ENCODE measurements around the gene PEPD. TPM values are rescaled to one million over a fixed set of nuclear protein-coding genes. Genes with fewer than 3 reads are reported as not detected.

The PEPD gene
- total RNA-seq, 2 experiments from 2014 or later, result 23.5 to 26.2 TPM

GRCh38 chr19:33530296-33530695 is 8.7 kb upstream of the PEPD start:
- Mint-ChIP-seq H3K36me3 (no peaks in the 10 kb centered on the region), H3K4me1 (no peaks in the 10 kb centered on the region), H3K27me3 (peaks cover 6% of the 10 kb centered on the region), H3K27ac (no peak overlapping the region), H3K9me3 (no peaks in the 10 kb centered on the region), H3K4me3 (no peak overlapping the region)
- DNase-seq (no peak), ATAC-seq (ENCODE audit: low read depth) (no peak)
- POLR2A ChIA-PET, result no interaction called here

GRCh38 chr19:33529094-33529676 is 7.6 kb upstream of the PEPD start:
- Mint-ChIP-seq H3K4me1 (no peaks in the 10 kb centered on the region), H3K9me3 (no peaks in the 10 kb centered on the region), H3K36me3 (no peaks in the 10 kb centered on the region), H3K27ac (no peak overlapping the region), H3K27me3 (peaks cover 6% of the 10 kb centered on the region), H3K4me3 (no peak overlapping the region)
- DNase-seq, result no peak
- POLR2A ChIA-PET, result no interaction called here
- ATAC-seq (ENCODE audit: low read depth), result no peak

GRCh38 chr19:33528404-33528803 is 6.8 kb upstream of the PEPD start:
- ATAC-seq (ENCODE audit: low read depth), result no peak
- H3K4me1 Mint-ChIP-seq, result no peaks in the 10 kb centered on the region
- POLR2A ChIA-PET, result no interaction called here
- H3K36me3 Mint-ChIP-seq, result no peaks in the 10 kb centered on the region
- H3K27ac Mint-ChIP-seq, result no peak overlapping the region
- peaks cover 6% of the 10 kb centered on the region for H3K27me3 Mint-ChIP-seq
- DNase-seq, result no peak
- no peak overlapping the region for H3K4me3 Mint-ChIP-seq
- H3K9me3 Mint-ChIP-seq, result no peaks in the 10 kb centered on the region

DNA sequence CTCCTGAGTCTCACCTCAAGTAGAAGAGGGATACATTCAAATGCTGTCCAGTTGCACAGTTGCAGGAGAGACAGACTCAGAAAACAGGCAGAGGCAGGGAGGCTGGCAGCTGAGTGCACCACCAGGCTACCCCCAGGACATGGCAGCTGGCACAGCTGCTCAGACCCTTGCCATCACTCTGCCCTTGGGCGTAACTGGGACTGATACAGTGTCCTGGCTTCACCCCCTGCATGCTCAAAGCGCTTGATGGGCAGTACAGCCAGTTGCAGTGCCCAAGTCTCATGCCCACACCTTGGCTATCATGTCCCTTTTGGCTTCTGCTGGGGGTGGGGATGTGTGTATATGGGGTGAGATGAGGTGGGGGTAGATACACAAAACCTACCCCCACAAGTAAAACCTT is 5.5 kb upstream of the PEPD start:
- no peaks in the 10 kb centered on the region for H3K9me3 Mint-ChIP-seq
- ATAC-seq (ENCODE audit: low read depth) (no peak), DNase-seq (no peak)
- no peaks in the 10 kb centered on the region for H3K36me3 Mint-ChIP-seq
- no peak overlapping the region for H3K4me3 Mint-ChIP-seq
- H3K27me3 Mint-ChIP-seq, result peaks cover 6% of the 10 kb centered on the region
- H3K4me1 Mint-ChIP-seq, result peaks cover 9% of the 10 kb centered on the region
- POLR2A ChIA-PET, result no interaction called here
- H3K27ac Mint-ChIP-seq, result no peak overlapping the region

DNA sequence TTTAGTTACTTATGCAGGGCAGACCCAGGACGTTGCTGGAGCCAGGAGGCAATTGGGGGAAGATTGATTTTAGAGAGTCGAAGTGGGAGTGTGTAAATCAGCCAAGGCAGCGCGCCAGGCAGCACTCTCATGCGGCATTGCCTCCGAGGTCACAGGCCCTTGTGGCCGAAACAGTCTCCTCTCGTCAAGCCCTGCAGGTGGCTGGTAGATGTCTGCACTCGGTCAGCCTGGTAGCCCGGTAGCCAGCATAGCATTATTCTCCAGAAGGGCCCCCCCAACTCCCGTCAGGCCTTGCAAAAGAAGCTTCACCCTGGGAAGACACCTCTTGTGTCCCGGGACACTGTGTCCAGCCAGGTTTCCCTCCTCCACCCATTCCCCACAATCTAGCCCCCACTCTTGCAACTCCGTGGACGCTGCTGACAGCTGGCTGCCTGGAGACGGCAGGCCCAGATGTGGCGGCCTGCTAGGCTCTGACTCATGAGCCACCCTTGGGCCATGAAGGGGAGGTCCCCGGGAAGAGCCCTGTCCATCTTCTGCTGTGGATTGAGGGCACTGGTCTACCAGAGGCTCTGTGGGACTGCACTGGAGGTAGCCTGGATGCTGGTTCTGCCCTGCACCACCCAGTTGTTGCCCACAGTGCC is 2.6 kb upstream of the PEPD start:
- H3K27ac Mint-ChIP-seq, result no peak overlapping the region
- no peak for DNase-seq
- H3K27me3 Mint-ChIP-seq, result no peaks in the 10 kb centered on the region
- ATAC-seq (ENCODE audit: low read depth), result no peak
- H3K4me1 Mint-ChIP-seq, result peaks cover 22% of the 10 kb centered on the region
- H3K36me3 Mint-ChIP-seq, result no peaks in the 10 kb centered on the region
- H3K4me3 Mint-ChIP-seq, result no peak overlapping the region
- no peaks in the 10 kb centered on the region for H3K9me3 Mint-ChIP-seq
- POLR2A ChIA-PET, result no interaction called here

- H3K4me3 Mint-ChIP-seq, result peak overlapping the region; percentile 45
- DNase-seq, result no peak
- no peaks in the 10 kb centered on the region for H3K36me3 Mint-ChIP-seq
- POLR2A ChIA-PET, result no interaction called here
- H3K27me3 Mint-ChIP-seq, result no peaks in the 10 kb centered on the region
- peaks cover 22% of the 10 kb centered on the region for H3K4me1 Mint-ChIP-seq
- ATAC-seq (ENCODE audit: low read depth), result no peak
- H3K9me3 Mint-ChIP-seq, result no peaks in the 10 kb centered on the region
- H3K27ac Mint-ChIP-seq, result no peak overlapping the region
Observed at GRCh38 chr19:33523167-33523566, 1.6 kb upstream of the PEPD start.

- Mint-ChIP-seq H3K27me3 (no peaks in the 10 kb centered on the region), H3K27ac (no peak overlapping the region), H3K9me3 (no peaks in the 10 kb centered on the region), H3K4me1 (peaks cover 22% of the 10 kb centered on the region), H3K36me3 (no peaks in the 10 kb centered on the region), H3K4me3 (peak overlapping the region; percentile 82)
- ATAC-seq (ENCODE audit: low read depth) (no peak), DNase-seq (no peak)
- POLR2A ChIA-PET, result no interaction called here
Observed at GRCh38 chr19:33522371-33522662, 726 bp upstream of the PEPD start.

DNA sequence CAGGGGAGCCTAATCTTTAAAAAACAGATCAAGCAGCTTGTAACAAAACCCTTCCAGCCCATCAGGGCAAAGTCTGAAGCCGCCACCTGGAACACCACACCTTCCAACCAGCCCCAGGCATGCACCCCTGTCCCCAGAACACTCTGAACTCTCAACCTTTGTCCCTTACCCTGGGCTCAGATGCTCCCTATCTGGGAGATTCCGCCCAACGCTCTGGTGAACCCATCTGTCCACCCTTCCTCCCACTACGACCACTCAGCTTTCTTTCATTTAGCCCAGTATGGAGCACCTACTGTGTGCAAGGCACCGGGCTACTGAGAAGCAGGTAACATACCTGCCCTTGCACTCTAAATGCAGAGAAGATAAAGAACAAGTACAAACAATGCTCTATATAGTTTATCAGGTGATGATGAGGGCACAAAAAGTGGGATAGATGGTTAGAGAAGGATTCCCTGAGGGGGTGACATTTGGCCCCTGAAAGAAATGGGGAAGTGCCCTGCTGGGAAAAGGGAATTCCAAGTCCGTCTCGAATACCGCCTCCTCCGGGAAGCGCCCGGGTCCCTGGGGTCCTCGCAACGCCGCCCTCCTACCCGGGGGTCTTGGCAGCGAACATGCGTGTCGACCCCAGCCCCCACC is 629 bp downstream of the PEPD start:
- H3K4me1 Mint-ChIP-seq, result peaks cover 22% of the 10 kb centered on the region
- peak overlapping the region; percentile 32 for H3K27ac Mint-ChIP-seq
- peak overlapping the region; percentile 82 for H3K4me3 Mint-ChIP-seq
- H3K9me3 Mint-ChIP-seq, result no peaks in the 10 kb centered on the region
- no peaks in the 10 kb centered on the region for H3K36me3 Mint-ChIP-seq
- no peak for ATAC-seq (ENCODE audit: low read depth)
- no peaks in the 10 kb centered on the region for H3K27me3 Mint-ChIP-seq
- DNase-seq, result no peak
- POLR2A ChIA-PET, result no interaction called here

DNA sequence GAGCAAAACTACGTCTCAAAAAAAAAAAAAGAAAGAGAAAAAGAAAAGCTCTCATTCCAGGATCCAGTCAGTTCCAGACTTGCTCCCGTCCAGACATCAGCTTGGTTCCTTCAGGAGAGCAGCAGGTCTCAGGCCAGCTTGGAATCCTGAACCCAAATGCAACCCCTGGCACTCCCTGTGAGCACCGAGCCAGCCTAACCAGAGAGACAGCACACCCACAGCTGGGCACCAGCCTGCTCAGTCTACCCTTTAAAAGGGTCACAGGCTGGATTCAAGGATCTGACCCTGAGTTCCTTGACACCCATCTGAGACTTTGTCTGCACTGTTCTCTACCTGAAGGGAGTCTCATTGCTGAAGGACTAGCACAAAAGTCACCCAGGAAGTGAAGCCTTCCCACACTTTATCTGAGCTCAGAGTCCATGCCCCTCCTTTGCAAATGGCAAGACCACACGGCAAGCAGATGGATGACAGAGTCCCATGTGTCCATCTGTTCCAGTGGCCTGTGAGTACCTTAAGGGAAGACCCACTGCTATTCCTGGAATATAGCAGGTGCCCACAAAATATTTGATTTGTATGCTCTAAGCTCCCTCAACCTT is 1.4 kb downstream of the PEPD start:
- H3K4me1 Mint-ChIP-seq, result peaks cover 22% of the 10 kb centered on the region
- POLR2A ChIA-PET, result no interaction called here
- DNase-seq (no peak), ATAC-seq (ENCODE audit: low read depth) (no peak)
- H3K27ac Mint-ChIP-seq, result no peak overlapping the region
- no peaks in the 10 kb centered on the region for H3K9me3 Mint-ChIP-seq
- H3K27me3 Mint-ChIP-seq, result no peaks in the 10 kb centered on the region
- H3K4me3 Mint-ChIP-seq, result peak overlapping the region; percentile 82
- H3K36me3 Mint-ChIP-seq, result no peaks in the 10 kb centered on the region

DNA sequence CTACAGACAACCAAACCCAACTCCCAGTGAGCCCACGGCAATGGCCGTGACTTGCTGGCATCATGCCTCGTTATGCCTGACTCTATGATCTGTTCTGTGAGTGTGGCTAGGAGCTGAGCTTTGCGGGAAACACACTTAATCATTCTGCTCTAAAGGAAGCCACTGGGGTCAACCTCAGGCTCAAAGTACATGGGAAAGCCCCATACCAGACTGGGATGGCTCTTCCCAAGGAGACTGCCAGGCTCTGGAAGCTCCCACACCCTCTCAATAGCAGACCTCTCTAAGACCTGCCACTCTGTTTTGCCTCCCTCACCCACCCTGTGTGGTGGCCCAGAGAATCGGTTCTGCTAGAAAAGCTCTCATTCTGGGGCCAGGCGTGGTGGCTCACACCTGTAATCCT is 2.2 kb downstream of the PEPD start:
- Mint-ChIP-seq H3K36me3 (no peaks in the 10 kb centered on the region), H3K4me3 (no peak overlapping the region), H3K9me3 (no peaks in the 10 kb centered on the region), H3K27me3 (no peaks in the 10 kb centered on the region), H3K27ac (no peak overlapping the region), H3K4me1 (peaks cover 25% of the 10 kb centered on the region)
- POLR2A ChIA-PET, result no interaction called here
- ATAC-seq (ENCODE audit: low read depth) (no peak), DNase-seq (no peak)

DNA sequence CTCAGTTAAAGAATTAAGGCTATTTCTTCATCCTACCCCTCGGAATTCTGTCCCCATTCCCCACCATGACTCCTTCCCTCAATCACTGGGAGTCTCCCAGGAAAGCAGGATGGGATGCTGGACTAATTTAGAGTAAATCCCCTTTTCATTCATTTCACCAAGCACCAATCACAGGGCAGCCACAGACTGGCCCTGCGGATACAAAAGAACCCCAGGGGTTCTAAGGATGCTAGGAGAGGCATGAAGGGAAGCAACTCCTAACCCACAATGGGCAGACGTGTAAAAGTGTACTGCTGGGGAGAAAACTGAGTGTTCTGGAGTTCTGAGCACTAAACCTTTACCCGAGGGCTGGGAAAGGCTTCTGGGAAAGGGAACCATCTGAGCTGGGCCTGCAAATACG is 3.0 kb downstream of the PEPD start:
- Mint-ChIP-seq H3K27ac (no peak overlapping the region), H3K9me3 (no peaks in the 10 kb centered on the region), H3K4me3 (no peak overlapping the region), H3K36me3 (no peaks in the 10 kb centered on the region), H3K4me1 (peaks cover 25% of the 10 kb centered on the region), H3K27me3 (no peaks in the 10 kb centered on the region)
- ATAC-seq (ENCODE audit: low read depth) (no peak), DNase-seq (no peak)
- POLR2A ChIA-PET, result no interaction called here

DNA sequence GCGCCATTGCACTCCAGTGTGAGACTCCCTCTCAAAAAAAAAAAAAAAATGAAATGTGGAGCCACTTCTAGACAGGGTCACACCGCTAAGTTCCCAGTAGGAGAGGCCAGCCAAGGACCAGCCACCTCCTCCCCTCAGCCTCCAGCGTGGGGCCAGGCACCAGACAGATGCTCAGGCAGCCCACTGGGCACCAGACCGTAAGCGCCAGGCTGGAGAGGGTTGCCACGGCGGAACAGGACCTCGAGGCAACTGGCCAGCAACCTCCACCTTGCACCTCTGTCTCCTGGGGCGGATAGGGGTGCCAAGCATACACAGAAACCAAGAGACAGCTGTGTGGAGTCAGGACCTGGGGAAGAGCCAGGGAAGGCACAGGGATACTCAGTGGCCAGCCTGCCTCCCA is 3.7 kb downstream of the PEPD start:
- no peak overlapping the region for H3K4me3 Mint-ChIP-seq
- ATAC-seq (ENCODE audit: low read depth), result no peak

GRCh38 chr19:33515921-33516320 is 5.7 kb downstream of the PEPD start:
- ATAC-seq (ENCODE audit: low read depth) (no peak), DNase-seq (no peak)
- no peaks in the 10 kb centered on the region for H3K9me3 Mint-ChIP-seq
- H3K4me3 Mint-ChIP-seq, result no peak overlapping the region
- peaks cover 12% of the 10 kb centered on the region for H3K4me1 Mint-ChIP-seq
- no peaks in the 10 kb centered on the region for H3K36me3 Mint-ChIP-seq
- H3K27ac Mint-ChIP-seq, result no peak overlapping the region
- H3K27me3 Mint-ChIP-seq, result no peaks in the 10 kb centered on the region
- POLR2A ChIA-PET, result no interaction called here

More for the DNA sequence above, 3.7 kb downstream of the PEPD start:
- no peak for DNase-seq
- Mint-ChIP-seq H3K4me1 (peaks cover 25% of the 10 kb centered on the region), H3K36me3 (no peaks in the 10 kb centered on the region), H3K27ac (no peak overlapping the region), H3K27me3 (no peaks in the 10 kb centered on the region), H3K9me3 (no peaks in the 10 kb centered on the region)
- POLR2A ChIA-PET, result no interaction called here

DNA sequence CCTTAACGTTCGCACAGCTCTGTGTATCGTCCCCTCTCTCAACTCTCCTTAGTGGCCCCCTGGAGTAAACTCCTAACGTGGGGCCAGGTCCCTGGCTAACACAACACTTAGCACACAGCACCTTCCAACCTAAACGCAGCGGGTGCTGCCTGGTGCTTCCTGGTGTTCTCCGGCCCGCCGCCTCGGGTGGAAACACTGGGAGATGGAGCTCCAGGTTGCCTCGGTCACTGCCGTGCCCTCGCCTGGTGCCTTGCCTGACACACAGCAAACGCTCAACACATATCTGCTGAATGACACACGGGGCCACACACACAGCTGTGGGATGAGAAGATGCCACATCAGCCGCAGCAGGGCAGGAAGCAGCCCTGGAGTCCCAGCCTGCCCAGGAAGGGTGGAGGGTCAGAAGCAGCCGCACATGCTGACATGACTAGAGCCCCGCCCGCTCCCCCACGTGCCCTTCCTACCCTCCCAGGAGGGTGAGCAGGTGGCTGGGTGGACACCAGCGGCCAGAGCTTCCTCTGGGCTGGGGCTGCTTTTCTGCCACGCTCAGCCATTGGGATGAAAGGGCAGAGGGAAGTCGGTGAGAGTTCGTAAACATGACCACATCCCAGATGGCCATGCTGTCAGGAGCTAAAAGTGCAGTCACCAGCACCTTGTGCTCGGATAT is 6.6 kb downstream of the PEPD start:
- POLR2A ChIA-PET, result no interaction called here
- Mint-ChIP-seq H3K4me1 (peaks cover 5% of the 10 kb centered on the region), H3K9me3 (no peaks in the 10 kb centered on the region), H3K27ac (peak overlapping the region; percentile 56), H3K36me3 (no peaks in the 10 kb centered on the region), H3K27me3 (no peaks in the 10 kb centered on the region), H3K4me3 (no peak overlapping the region)
- ATAC-seq (ENCODE audit: low read depth) (peak; percentile 71), DNase-seq (no peak)

Measured in activated naive CD8-positive, alpha-beta T cell treated with anti-CD3 and anti-CD28 coated beads, Interleukin-2, amount 10 ng/mL, durations not matched to agents 7 days and 5 days (primary cell).